Fibroblast of lung (primary cell): ENCODE results near the gene PPP2R1A. TPM values are rescaled to one million over a fixed set of nuclear protein-coding genes. Genes with fewer than 3 reads are reported as not detected.

ENCODE experiments used
- DNase-seq, 2 donors: peaks; one replicate each; pipeline versions ENCODE4 v3.0.0 to v3.0.0-alpha.2; 2010; ENCODE audit warnings: low read depth in 2 of 2
- H2AFZ ChIP-seq: 2 replicates; pipeline ENCODE4 v1.5.1; 2012; ENCODE audit warnings: low read length, control low read depth, inconsistent platforms
- H3K27ac ChIP-seq: 2 replicates; pipeline ENCODE4 v1.5.1; 2011; ENCODE audit warnings: low read length, control low read depth; ENCODE audit not compliant: insufficient read depth
- H3K27me3 ChIP-seq: 2 replicates; pipeline ENCODE4 v1.5.1; 2011; ENCODE audit warnings: mild to moderate bottlenecking, low read length; ENCODE audit not compliant: control insufficient read depth, insufficient read depth
- H3K36me3 ChIP-seq: 2 replicates; pipeline ENCODE4 v1.5.1; 2011; ENCODE audit warnings: low read length; ENCODE audit not compliant: control insufficient read depth, insufficient read depth
- H3K4me1 ChIP-seq: 2 replicates; pipeline ENCODE4 v1.5.1; 2011; ENCODE audit warnings: low read length; ENCODE audit not compliant: control insufficient read depth, insufficient read depth; ENCODE audit errors: extremely low read depth
- H3K4me2 ChIP-seq: 2 replicates; pipeline ENCODE4 v1.5.1; 2011; ENCODE audit warnings: low read length, control low read depth; ENCODE audit not compliant: insufficient read depth; ENCODE audit errors: extremely low read depth
- H3K4me3 ChIP-seq, 4 experiments: fragments of 200-600 bp in 1 of 4; sonication (generic) in 1 of 4; replicated peaks in 1 of 4; 2 replicates each; pipeline ENCODE4 v1.5.1; 2011 to 2016; ENCODE audit warnings: low read length in 4 of 4, low read depth in 3 of 4, mild to moderate bottlenecking in 3 of 4, control low read depth in 2 of 4, inconsistent platforms in 1 of 4, mixed read lengths in 1 of 4; ENCODE audit not compliant: insufficient read depth in 1 of 4; ENCODE audit errors: control extremely low read depth in 1 of 4
- H3K79me2 ChIP-seq: 2 replicates; pipeline ENCODE4 v1.5.1; 2012; ENCODE audit warnings: mild to moderate bottlenecking, low read length, inconsistent platforms; ENCODE audit not compliant: control insufficient read depth, insufficient read depth
- H3K9ac ChIP-seq: 2 replicates; pipeline ENCODE4 v1.5.1; 2011; ENCODE audit warnings: mild to moderate bottlenecking, low read length, control low read depth; ENCODE audit not compliant: insufficient read depth
- H3K9me3 ChIP-seq: 2 replicates; pipeline ENCODE4 v1.5.1; 2012; ENCODE audit warnings: low read depth, low read length; ENCODE audit not compliant: control insufficient read depth, insufficient read depth
- H4K20me1 ChIP-seq: 2 replicates; pipeline ENCODE4 v1.5.1; 2011; ENCODE audit warnings: low read length; ENCODE audit not compliant: control insufficient read depth, insufficient read depth; ENCODE audit errors: extremely low read depth
- CTCF ChIP-seq, 2 donors: IDR thresholded peaks in 1 of 2; conservative IDR thresholded peaks in 1 of 2; 1 replicate in 1 of 2; 2 replicates in 1 of 2; pipeline ENCODE4 v1.5.1; 2011 to 2012; ENCODE audit warnings: low read length in 2 of 2, control low read depth in 1 of 2, inconsistent platforms in 1 of 2, low read depth in 1 of 2, mild to moderate bottlenecking in 1 of 2
- EZH2 ChIP-seq: IDR thresholded peaks from 2 replicates; pipeline ENCODE4 v1.5.1; 2012; ENCODE audit warnings: low read length, control low read depth, mild to moderate bottlenecking; ENCODE audit errors: missing control alignments
- polyA plus RNA-seq, 2 donors: library from polyadenylated mRNA; depleted of rRNA in 1 of 2; stranded (reverse) in 1 of 2; unstranded in 1 of 2; fragments of >200 nt; gene quantifications; 2 replicates each; pipeline ENCODE4 v1.2.1, GENCODE V29; 2011 to 2012; ENCODE audit warnings: missing spikeins in 1 of 2
- total RNA-seq: library from RNA; depleted of rRNA; stranded (reverse); fragments of >200 nt; gene quantifications from 2 replicates; pipeline ENCODE4 v1.2.1, GENCODE V29; 2014

Gene PPP2R1A
- total and polyA plus RNA-seq, 2 donors (not counting 1 experiment from before 2014, with no cell fraction given) = 115 to 171 TPM

GRCh38 chr19:52227980-52228379 is 38.1 kb downstream of the PPP2R1A start:
- Histone ChIP-seq H4K20me1 (no peaks in the 10 kb centered on the region), H2AFZ (no peak overlapping the region), H3K4me1 (no peaks in the 10 kb centered on the region), H3K27me3 (no peaks in the 10 kb centered on the region), H3K27ac (no peak overlapping the region), H3K9me3 (no peaks in the 10 kb centered on the region), H3K79me2 (no peaks in the 10 kb centered on the region), H3K36me3 (peaks cover 33% of the 10 kb centered on the region), H3K9ac (no peak overlapping the region), H3K4me3 (no peak overlapping the region), H3K4me2 (no peak overlapping the region)
- TF ChIP-seq CTCF (conservative IDR thresholded peaks at IDR 0.05 in 1 of 2, IDR thresholded peaks at IDR 0.05 in 1 of 2; ENCODE audit: low read depth in 1 of 2, low read length in 2 of 2) (no peak), EZH2 (no peak)
- no peak for DNase-seq

- H3K27ac ChIP-seq = no peak overlapping the region
- no peak overlapping the region for H3K4me3 ChIP-seq
- peaks cover 31% of the 10 kb centered on the region for H3K36me3 ChIP-seq
- DNase-seq = no peak
- H2AFZ ChIP-seq = no peak overlapping the region
- H3K27me3 ChIP-seq = no peaks in the 10 kb centered on the region
- no peaks in the 10 kb centered on the region for H4K20me1 ChIP-seq
- no peaks in the 10 kb centered on the region for H3K9me3 ChIP-seq
- H3K4me2 ChIP-seq = no peak overlapping the region
- H3K4me1 ChIP-seq = no peaks in the 10 kb centered on the region
- TF ChIP-seq EZH2 (no peak), CTCF (conservative IDR thresholded peaks at IDR 0.05 in 1 of 2, IDR thresholded peaks at IDR 0.05 in 1 of 2; ENCODE audit: low read depth in 1 of 2, low read length in 2 of 2) (no peak)
- no peak overlapping the region for H3K9ac ChIP-seq
- H3K79me2 ChIP-seq = no peaks in the 10 kb centered on the region
Observed at GRCh38 chr19:52229524-52229923, 39.7 kb downstream of the PPP2R1A start.

GRCh38 chr19:52230685-52231084 is 40.8 kb downstream of the PPP2R1A start:
- H3K4me3 ChIP-seq = no peak overlapping the region
- H3K27ac ChIP-seq = no peak overlapping the region
- H3K4me2 ChIP-seq = no peak overlapping the region

More at GRCh38 chr19:52230685-52231084, 40.8 kb downstream of the PPP2R1A start:
- no peaks in the 10 kb centered on the region for H4K20me1 ChIP-seq
- H3K9me3 ChIP-seq = no peaks in the 10 kb centered on the region
- TF ChIP-seq EZH2 = no peak
- no peak for TF ChIP-seq CTCF (conservative IDR thresholded peaks at IDR 0.05 in 1 of 2, IDR thresholded peaks at IDR 0.05 in 1 of 2; ENCODE audit: low read depth in 1 of 2, low read length in 2 of 2)
- peaks cover 27% of the 10 kb centered on the region for H3K36me3 ChIP-seq
- no peak overlapping the region for H2AFZ ChIP-seq
- H3K9ac ChIP-seq = no peak overlapping the region
- H3K27me3 ChIP-seq = no peaks in the 10 kb centered on the region
- no peaks in the 10 kb centered on the region for H3K4me1 ChIP-seq
- DNase-seq = no peak
- H3K79me2 ChIP-seq = no peaks in the 10 kb centered on the region
